Breast epithelium (tissue), 4 donors: ENCODE results near the gene PTPRK. TPM values are rescaled to one million over a fixed set of nuclear protein-coding genes. Genes with fewer than 3 reads are reported as not detected.

ENCODE experiments used
- DNase-seq, 2 donors: peaks; one replicate each; pipeline ENCODE4 v3.0.0-alpha.2; 2019; ENCODE audit warnings: low spot score in 2 of 2
- H3K27ac ChIP-seq, 2 donors: fragments of 200-600 bp; sonication (generic) in 1 of 2; one replicate each; pipeline ENCODE4 v1.5.1; 2016 to 2019; ENCODE audit warnings: mild to moderate bottlenecking in 1 of 2
- H3K27me3 ChIP-seq, 2 donors: fragments of 200-600 bp; sonication (generic) in 1 of 2; one replicate each; pipeline versions ENCODE4 v1.5.1 to v1.6.0; 2017 to 2019; ENCODE audit warnings: control low read depth in 1 of 2, mild to moderate bottlenecking in 1 of 2
- H3K36me3 ChIP-seq: fragments of 200-600 bp; one replicate; pipeline ENCODE4 v1.5.1; 2019
- H3K4me1 ChIP-seq, 2 donors: fragments of 200-600 bp; sonication (generic); one replicate each; pipeline ENCODE4 v1.5.1; 2016 to 2019; ENCODE audit warnings: control low read depth in 1 of 2
- H3K4me3 ChIP-seq, 3 donors: fragments of 200-600 bp; sonication (generic); 1 replicate in 2 of 3; 2 replicates in 1 of 3; pipeline ENCODE4 v1.5.1; 2016 to 2019; ENCODE audit warnings: mild to moderate bottlenecking in 3 of 3, moderate library complexity in 2 of 3
- H3K9me3 ChIP-seq, 2 donors: fragments of 200-600 bp; sonication (generic) in 1 of 2; one replicate each; pipeline ENCODE4 v1.5.1; 2016 to 2019; ENCODE audit warnings: control low read depth in 1 of 2
- CTCF ChIP-seq, 3 donors: fragments of 450-650 bp; IDR thresholded peaks; one replicate each; pipeline ENCODE4 v1.5.1; 2016 to 2017; ENCODE audit warnings: antibody characterized with exemption in 3 of 3, mild to moderate bottlenecking in 3 of 3, moderate library complexity in 3 of 3
- POLR2A ChIP-seq: fragments of 450-650 bp; IDR thresholded peaks from one replicate; pipeline ENCODE4 v1.6.1; 2016; ENCODE audit warnings: antibody characterized with exemption, mild to moderate bottlenecking, moderate library complexity
- POLR2AphosphoS5 ChIP-seq, 3 donors: sonication (generic); formaldehyde crosslinking; IDR thresholded peaks; one replicate each; pipeline ENCODE4 v1.6.1; 2017; ENCODE audit warnings: antibody characterized with exemption in 3 of 3
- intact Hi-C: fragments of 100-400 bp; cut with DNase I; formaldehyde crosslinking; loops from one replicate; pipeline ENCODE4 v1.15.1; 2023; ENCODE audit warnings: low total_unique reads
- total RNA-seq, 3 donors: library from RNA; depleted of rRNA; stranded (reverse); fragments of >200 nt; gene quantifications; one replicate each; pipeline ENCODE4 v1.1.0, GENCODE V29; 2016

Gene PTPRK
- total RNA-seq, 3 donors from 2014 or later: 29.1 to 134 (median 77.0) TPM

GRCh38 chr6:128557081-128557480 is 36.7 kb upstream of the PTPRK start:
- H3K36me3 ChIP-seq: no peaks in the 10 kb centered on the region
- intact Hi-C loops: no loop called here
- no peak for DNase-seq
- H3K4me1 ChIP-seq: no peaks in the 10 kb centered on the region
- H3K4me3 ChIP-seq: no peak overlapping the region
- H3K9me3 ChIP-seq: no peaks in the 10 kb centered on the region
- H3K27ac ChIP-seq: no peak overlapping the region
- no peaks in the 10 kb centered on the region for H3K27me3 ChIP-seq
- TF ChIP-seq CTCF (IDR thresholded peaks at IDR 0.05) (no peak), POLR2AphosphoS5 (IDR thresholded peaks at IDR 0.05) (no peak), POLR2A (no peak)

GRCh38 chr6:128554302-128554701 is 33.9 kb upstream of the PTPRK start:
- no peak for TF ChIP-seq POLR2A
- no peak for TF ChIP-seq POLR2AphosphoS5 (IDR thresholded peaks at IDR 0.05)
- no peak for TF ChIP-seq CTCF (IDR thresholded peaks at IDR 0.05)
- intact Hi-C loops: no loop called here
- no peak overlapping the region for H3K4me3 ChIP-seq

GRCh38 chr6:128541261-128541660 is 20.9 kb upstream of the PTPRK start:
- no peak for TF ChIP-seq CTCF (IDR thresholded peaks at IDR 0.05)
- TF ChIP-seq POLR2AphosphoS5 (IDR thresholded peaks at IDR 0.05): no peak
- TF ChIP-seq POLR2A: no peak
- intact Hi-C loops: no loop called here
- H3K27me3 ChIP-seq: no peaks in the 10 kb centered on the region
- no peak overlapping the region for H3K27ac ChIP-seq
- DNase-seq: no peak
- no peaks in the 10 kb centered on the region for H3K9me3 ChIP-seq
- no peak overlapping the region for H3K4me3 ChIP-seq
- H3K36me3 ChIP-seq: peaks cover 3% of the 10 kb centered on the region
- H3K4me1 ChIP-seq: no peaks in the 10 kb centered on the region

More at GRCh38 chr6:128554302-128554701, 33.9 kb upstream of the PTPRK start:
- no peak for DNase-seq
- Histone ChIP-seq H3K36me3 (no peaks in the 10 kb centered on the region), H3K27me3 (no peaks in the 10 kb centered on the region), H3K4me1 (no peaks in the 10 kb centered on the region), H3K27ac (no peak overlapping the region), H3K9me3 (no peaks in the 10 kb centered on the region)

GRCh38 chr6:128538763-128539162 is 18.4 kb upstream of the PTPRK start:
- Histone ChIP-seq H3K27me3 (no peaks in the 10 kb centered on the region), H3K4me1 (no peaks in the 10 kb centered on the region), H3K9me3 (no peaks in the 10 kb centered on the region), H3K4me3 (no peak overlapping the region), H3K36me3 (peaks cover 3% of the 10 kb centered on the region), H3K27ac (no peak overlapping the region)
- intact Hi-C loops: no loop called here
- no peak for TF ChIP-seq POLR2A
- TF ChIP-seq CTCF (IDR thresholded peaks at IDR 0.05): no peak
- no peak for TF ChIP-seq POLR2AphosphoS5 (IDR thresholded peaks at IDR 0.05)
- no peak for DNase-seq

- Histone ChIP-seq H3K27ac (no peak overlapping the region), H3K36me3 (no peaks in the 10 kb centered on the region), H3K4me3 (no peak overlapping the region), H3K9me3 (no peaks in the 10 kb centered on the region), H3K27me3 (no peaks in the 10 kb centered on the region), H3K4me1 (no peaks in the 10 kb centered on the region)
- intact Hi-C loops: no loop called here
- TF ChIP-seq POLR2A (no peak), POLR2AphosphoS5 (IDR thresholded peaks at IDR 0.05) (no peak), CTCF (IDR thresholded peaks at IDR 0.05) (no peak)
- DNase-seq: no peak
Measured at GRCh38 chr6:128532827-128533226, 12.4 kb upstream of the PTPRK start.
